Measurements from ENCODE around the gene COP1.

COP1 gene

DNA sequence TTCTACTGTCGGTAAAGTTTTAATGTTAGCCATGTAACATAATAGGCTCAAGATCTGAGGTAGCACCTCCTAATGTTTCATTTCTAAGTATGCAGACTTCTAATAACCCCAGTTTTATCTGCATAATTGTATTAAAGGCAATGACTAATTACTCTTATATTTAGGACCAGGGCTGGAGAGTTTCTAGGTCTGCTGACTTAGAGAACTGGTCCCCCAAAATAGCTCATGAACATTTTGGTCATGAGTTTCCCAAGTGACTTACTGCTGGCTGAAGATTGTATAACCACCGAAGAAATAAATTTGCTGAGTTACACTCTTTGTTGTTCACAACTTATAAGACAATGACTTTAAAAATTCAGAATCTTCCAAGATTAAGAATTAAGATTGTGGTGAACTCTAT, 265.9 kb downstream of the COP1 start:
- no peak for DNase-seq (ENCODE audit: low read depth, low spot score)
- TF ChIP-seq, protein P1, sequence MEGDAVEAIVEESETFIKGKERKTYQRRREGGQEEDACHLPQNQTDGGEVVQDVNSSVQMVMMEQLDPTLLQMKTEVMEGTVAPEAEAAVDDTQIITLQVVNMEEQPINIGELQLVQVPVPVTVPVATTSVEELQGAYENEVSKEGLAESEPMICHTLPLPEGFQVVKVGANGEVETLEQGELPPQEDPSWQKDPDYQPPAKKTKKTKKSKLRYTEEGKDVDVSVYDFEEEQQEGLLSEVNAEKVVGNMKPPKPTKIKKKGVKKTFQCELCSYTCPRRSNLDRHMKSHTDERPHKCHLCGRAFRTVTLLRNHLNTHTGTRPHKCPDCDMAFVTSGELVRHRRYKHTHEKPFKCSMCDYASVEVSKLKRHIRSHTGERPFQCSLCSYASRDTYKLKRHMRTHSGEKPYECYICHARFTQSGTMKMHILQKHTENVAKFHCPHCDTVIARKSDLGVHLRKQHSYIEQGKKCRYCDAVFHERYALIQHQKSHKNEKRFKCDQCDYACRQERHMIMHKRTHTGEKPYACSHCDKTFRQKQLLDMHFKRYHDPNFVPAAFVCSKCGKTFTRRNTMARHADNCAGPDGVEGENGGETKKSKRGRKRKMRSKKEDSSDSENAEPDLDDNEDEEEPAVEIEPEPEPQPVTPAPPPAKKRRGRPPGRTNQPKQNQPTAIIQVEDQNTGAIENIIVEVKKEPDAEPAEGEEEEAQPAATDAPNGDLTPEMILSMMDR (IDR thresholded peaks at IDR 0.05; ENCODE audit: low read depth, low read length): no peak
- no peak overlapping the region for H3K4me3 ChIP-seq (ENCODE audit: low read depth, low read length)
- in situ Hi-C loops (cut with HindIII; ENCODE audit: low sequenced_read_pairs): no loop called here

GRCh38 chr1:175936736-175937135, 270.4 kb downstream of the COP1 start:
- in situ Hi-C loops (cut with HindIII; ENCODE audit: low sequenced_read_pairs): no loop called here
- no peak for DNase-seq (ENCODE audit: low read depth, low spot score)
- H3K4me3 ChIP-seq (ENCODE audit: low read depth, low read length): no peak overlapping the region
- TF ChIP-seq, protein P1 (IDR thresholded peaks at IDR 0.05; ENCODE audit: low read depth, low read length): no peak

DNA sequence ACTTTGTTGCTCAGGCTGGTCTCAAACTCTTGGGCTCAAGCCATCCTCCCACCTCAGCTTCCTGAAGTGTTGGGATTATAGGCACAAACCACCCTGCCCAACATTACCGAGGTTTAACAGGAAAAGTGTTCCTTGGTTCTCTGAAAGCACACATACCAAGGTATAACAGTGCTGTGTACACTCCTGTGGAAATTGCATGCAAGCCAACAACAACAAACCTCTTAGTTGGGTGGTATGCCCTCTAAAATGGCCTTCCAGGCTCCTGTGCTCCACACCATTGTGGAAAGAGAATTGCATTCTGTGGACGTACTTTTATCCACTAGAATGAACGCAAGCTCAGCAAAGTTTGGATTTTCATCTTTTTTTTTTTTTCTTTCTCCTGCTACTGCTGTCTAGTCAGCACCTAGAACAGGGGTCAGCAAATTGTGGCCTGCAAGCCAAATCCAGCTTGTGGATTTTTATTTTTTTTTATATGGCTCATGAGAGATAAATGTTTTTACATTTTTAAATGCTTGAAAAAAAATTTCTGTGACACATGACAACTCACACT, 271.4 kb downstream of the COP1 start:
- H3K4me3 ChIP-seq (ENCODE audit: low read depth, low read length): no peak overlapping the region
- DNase-seq (ENCODE audit: low read depth, low spot score): no peak
- in situ Hi-C loops (cut with HindIII; ENCODE audit: low sequenced_read_pairs): no loop called here
- TF ChIP-seq, protein P1 (IDR thresholded peaks at IDR 0.05; ENCODE audit: low read depth, low read length): no peak

DNA sequence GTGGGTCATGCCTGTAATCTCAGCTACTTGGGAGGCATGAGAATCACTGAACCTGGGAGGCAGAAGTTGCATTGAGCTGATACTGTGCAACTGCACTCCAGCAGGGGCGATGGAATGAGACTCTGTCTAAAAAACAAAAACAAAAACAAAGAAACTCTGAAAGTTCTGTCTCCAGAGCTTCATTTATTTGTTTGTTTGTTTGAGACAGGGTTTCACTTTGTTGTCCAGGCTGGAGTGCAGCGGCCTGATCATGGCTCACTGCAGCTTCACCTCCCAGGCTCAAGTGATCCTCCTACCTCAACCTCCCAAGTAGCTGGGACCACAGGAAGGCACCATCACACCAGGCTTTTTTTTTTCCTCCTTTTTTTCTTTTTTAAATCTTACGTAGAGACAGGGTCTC, 271.9 kb downstream of the COP1 start:
- in situ Hi-C loops (cut with HindIII; ENCODE audit: low sequenced_read_pairs): no loop called here
- no peak for DNase-seq (ENCODE audit: low read depth, low spot score)
- TF ChIP-seq, protein P1 (IDR thresholded peaks at IDR 0.05; ENCODE audit: low read depth, low read length): no peak
- H3K4me3 ChIP-seq (ENCODE audit: low read depth, low read length): no peak overlapping the region

DNA sequence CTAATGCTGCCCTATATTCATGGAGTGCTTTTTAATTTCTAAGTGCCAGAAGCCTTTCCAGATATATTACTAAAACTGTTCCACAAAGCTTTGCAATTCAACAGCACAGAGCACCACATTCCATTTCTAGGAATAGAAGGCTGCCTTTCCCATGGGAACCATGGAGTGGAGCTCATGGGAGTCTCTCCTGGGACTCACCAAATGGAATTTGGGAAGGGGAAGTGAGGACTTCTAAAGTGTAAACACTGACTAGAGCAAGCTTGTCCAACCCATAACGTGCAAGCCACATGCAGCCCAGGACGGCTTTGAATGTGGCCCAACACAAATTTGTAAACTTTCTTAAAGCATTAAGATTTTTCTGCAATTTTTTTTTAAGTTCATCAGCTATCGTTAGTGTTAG, 273.3 kb downstream of the COP1 start:
- in situ Hi-C loops (cut with HindIII; ENCODE audit: low sequenced_read_pairs): no loop called here
- DNase-seq (ENCODE audit: low read depth, low spot score): no peak
- H3K4me3 ChIP-seq (ENCODE audit: low read depth, low read length): no peak overlapping the region
- TF ChIP-seq, protein P1 (IDR thresholded peaks at IDR 0.05; ENCODE audit: low read depth, low read length): no peak

DNA sequence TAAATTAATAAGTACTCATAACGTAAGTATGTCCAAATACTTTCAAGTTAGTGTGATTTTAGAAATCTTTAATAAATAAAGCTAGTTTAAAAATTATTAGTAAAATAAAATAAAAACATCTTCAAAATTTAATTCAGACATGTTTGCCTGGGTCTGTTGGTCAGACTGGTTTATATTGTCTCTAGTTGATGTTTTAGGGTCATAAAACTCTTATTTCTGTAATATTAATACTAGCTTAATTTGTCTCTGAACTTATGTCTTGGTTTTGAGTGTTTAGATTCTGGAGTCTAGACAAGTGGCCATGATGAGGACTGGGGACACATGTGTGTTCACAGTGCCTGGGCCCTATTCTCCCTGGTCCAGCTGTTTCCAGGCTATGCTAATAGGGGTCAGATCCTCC, 279.1 kb downstream of the COP1 start:
- TF ChIP-seq, protein P1 (IDR thresholded peaks at IDR 0.05; ENCODE audit: low read depth, low read length): no peak
- DNase-seq (ENCODE audit: low read depth, low spot score): no peak
- in situ Hi-C loops (cut with HindIII; ENCODE audit: low sequenced_read_pairs): no loop called here
- no peak overlapping the region for H3K4me3 ChIP-seq (ENCODE audit: low read depth, low read length)

Measured in astrocyte of the spinal cord (primary cell).